Brain microvascular endothelial cell (primary cell): ENCODE results near the gene KCNMA1.

ENCODE experiments used
- DNase-seq: peaks from one replicate; pipeline ENCODE4 v3.0.0-alpha.2; 2020
- H3K27ac ChIP-seq: fragments of 250-450 bp; sonication (Bioruptor Pico); 2 replicates; pipeline ENCODE4 v1.5.1; 2020; ENCODE audit warnings: mild to moderate bottlenecking, moderate library complexity
- H3K27me3 ChIP-seq: fragments of 250-450 bp; sonication (Bioruptor Pico); replicated peaks from 2 replicates; pipeline ENCODE4 v1.5.1; 2020; ENCODE audit warnings: mild to moderate bottlenecking
- H3K36me3 ChIP-seq: fragments of 250-450 bp; sonication (Bioruptor Pico); replicated peaks from 2 replicates; pipeline ENCODE4 v1.5.1; 2020; ENCODE audit warnings: mild to moderate bottlenecking
- H3K4me3 ChIP-seq: 2 replicates; pipeline ENCODE4 v1.5.1; 2011; ENCODE audit warnings: low read depth, mild to moderate bottlenecking, control low read depth, low read length, moderate library complexity
- CTCF ChIP-seq: IDR thresholded peaks from 2 replicates; pipeline ENCODE4 v1.5.1; 2011; ENCODE audit warnings: low read depth, mild to moderate bottlenecking, moderate library complexity, low read length, control low read depth, inconsistent platforms; ENCODE audit errors: missing control alignments
- in situ Hi-C: cut with HindIII; loops from 2 replicates; pipeline ENCODE4 v1.10.0; 2017; ENCODE audit warnings: low sequenced_read_pairs, low pct_ligation_motif_present

Gene KCNMA1

GRCh38 chr10:77494756-77495541 lies 142.7 kb downstream of the KCNMA1 start:
- no peak overlapping the region for H3K27ac ChIP-seq
- H3K36me3 ChIP-seq, result no peaks in the 10 kb centered on the region
- H3K4me3 ChIP-seq, result no peak overlapping the region
- TF ChIP-seq CTCF, result no peak
- no peak for DNase-seq
- in situ Hi-C loops, result no loop called here
- H3K27me3 ChIP-seq, result no peaks in the 10 kb centered on the region

DNA sequence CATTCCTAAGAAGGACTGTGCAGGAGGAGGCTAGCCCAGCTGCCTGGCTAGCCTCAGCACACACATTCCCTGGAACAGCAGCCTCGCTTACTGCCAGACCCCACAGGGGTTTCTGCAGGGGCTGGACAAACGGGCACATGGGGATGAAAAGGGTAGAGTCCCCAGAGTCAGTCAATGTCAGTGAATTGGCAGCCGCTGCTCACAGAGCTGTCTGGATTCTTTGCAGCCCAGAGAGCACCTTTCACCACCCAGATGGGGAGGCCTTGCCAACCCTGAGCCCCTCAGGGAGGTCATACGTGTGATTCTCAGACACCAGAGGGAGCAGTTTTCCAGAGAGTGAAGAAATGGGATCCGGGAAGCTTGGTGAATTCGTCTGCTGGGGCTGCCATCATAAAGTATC lies 143.3 kb downstream of the KCNMA1 start:
- no peak for DNase-seq
- H3K27me3 ChIP-seq, result no peaks in the 10 kb centered on the region
- no peak overlapping the region for H3K27ac ChIP-seq
- no peaks in the 10 kb centered on the region for H3K36me3 ChIP-seq
- H3K4me3 ChIP-seq, result no peak overlapping the region
- in situ Hi-C loops, result no loop called here
- TF ChIP-seq CTCF, result peak; percentile 75

- Histone ChIP-seq H3K36me3 (no peaks in the 10 kb centered on the region), H3K27me3 (no peaks in the 10 kb centered on the region), H3K27ac (no peak overlapping the region), H3K4me3 (no peak overlapping the region)
- in situ Hi-C loops, result no loop called here
- no peak for TF ChIP-seq CTCF
- DNase-seq, result no peak
Observed at GRCh38 chr10:77493851-77494261, 143.8 kb downstream of the KCNMA1 start.

DNA sequence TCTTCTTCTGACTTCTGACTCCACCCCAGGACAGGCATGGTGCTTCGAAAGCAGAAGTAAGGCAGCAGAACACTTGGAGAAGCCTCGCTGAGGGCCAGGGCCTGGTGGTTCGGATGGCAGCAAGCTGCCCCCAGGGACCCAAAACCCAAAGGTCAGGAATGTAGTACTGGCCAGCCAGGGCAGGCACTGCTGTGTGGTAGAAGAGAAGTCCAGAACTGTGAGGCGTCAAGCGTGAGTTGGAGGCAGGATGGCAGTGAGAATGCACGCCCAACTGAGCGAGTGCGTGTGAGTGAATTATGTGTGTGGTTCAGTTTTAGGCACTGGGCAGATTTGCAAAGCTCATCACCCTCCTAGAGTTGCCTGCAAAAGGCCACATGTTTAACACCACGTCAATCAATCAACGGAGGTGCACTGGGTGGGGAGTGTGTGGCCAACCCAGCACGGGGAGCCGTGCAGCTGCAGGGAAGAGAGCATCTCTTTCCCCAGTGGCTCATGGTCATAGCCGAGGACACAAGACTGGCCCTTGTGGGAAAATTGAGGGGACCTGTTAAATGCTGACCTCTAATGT lies 144.3 kb downstream of the KCNMA1 start:
- in situ Hi-C loops, result no loop called here
- no peaks in the 10 kb centered on the region for H3K27me3 ChIP-seq
- no peak for TF ChIP-seq CTCF
- H3K4me3 ChIP-seq, result no peak overlapping the region
- H3K27ac ChIP-seq, result no peak overlapping the region
- DNase-seq, result no peak
- H3K36me3 ChIP-seq, result no peaks in the 10 kb centered on the region

DNA sequence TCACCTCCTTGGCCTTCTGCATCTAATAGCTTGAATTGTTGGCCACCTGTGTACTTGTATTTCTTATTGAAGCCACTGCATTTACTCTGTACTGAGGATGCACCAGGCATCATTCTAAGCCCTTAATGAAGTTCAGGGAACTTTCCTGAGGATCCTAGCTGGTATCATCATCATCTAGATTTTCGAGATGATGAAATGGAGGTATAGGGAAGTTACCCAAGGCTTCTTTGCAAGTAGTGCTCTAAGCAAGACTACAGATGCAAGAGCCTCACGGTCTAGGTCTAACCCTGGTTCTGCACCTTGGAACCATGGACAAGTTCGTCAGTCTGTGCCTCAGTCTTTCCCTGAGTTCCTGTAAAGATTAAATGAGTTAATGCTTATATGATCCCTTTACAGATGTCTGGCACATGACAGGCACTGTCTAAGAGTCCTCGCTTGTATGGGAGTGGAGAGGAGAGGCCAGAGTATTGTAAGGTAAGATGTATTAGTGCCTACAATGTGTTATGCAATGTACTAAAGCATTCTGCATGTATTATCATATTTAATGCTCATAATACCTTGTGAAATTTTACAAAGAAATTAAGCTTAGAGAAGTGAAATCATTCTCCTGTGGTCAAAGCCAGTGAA lies 145.1 kb downstream of the KCNMA1 start:
- Histone ChIP-seq H3K36me3 (no peaks in the 10 kb centered on the region), H3K27ac (no peak overlapping the region), H3K27me3 (no peaks in the 10 kb centered on the region), H3K4me3 (no peak overlapping the region)
- no peak for TF ChIP-seq CTCF
- in situ Hi-C loops, result no loop called here
- DNase-seq, result no peak
